GM10248 (cell line): ENCODE measurements around the gene HOXB5.

ENCODE experiments used
- CTCF ChIA-PET: fragments of 300-600 bp; sonication (Branson Sonifier 250); formaldehyde crosslinking; extraction: SDS; loops from one replicate; lab custom pipeline; 2021; ENCODE audit warnings: antibody characterized with exemption; lab: Yijun Ruan, JAX
- POLR2A ChIA-PET: fragments of 350-650 bp; sonication (Branson Sonifier 250); formaldehyde crosslinking; extraction: SDS; loops from one replicate; lab custom pipeline; 2020; ENCODE audit warnings: antibody characterized with exemption; lab: Yijun Ruan, JAX
- DNase-seq: peaks from one replicate; pipeline ENCODE4 v3.0.0; 2012; ENCODE audit errors: extremely low spot score
- TF ChIP-seq, protein P1 (sequence below): IDR thresholded peaks from 2 replicates; pipeline ENCODE4 v1.5.1; 2012; ENCODE audit warnings: mild to moderate bottlenecking, low read depth; ENCODE audit errors: extremely low read depth, missing control alignments, control extremely low read depth

Gene HOXB5

DNA sequence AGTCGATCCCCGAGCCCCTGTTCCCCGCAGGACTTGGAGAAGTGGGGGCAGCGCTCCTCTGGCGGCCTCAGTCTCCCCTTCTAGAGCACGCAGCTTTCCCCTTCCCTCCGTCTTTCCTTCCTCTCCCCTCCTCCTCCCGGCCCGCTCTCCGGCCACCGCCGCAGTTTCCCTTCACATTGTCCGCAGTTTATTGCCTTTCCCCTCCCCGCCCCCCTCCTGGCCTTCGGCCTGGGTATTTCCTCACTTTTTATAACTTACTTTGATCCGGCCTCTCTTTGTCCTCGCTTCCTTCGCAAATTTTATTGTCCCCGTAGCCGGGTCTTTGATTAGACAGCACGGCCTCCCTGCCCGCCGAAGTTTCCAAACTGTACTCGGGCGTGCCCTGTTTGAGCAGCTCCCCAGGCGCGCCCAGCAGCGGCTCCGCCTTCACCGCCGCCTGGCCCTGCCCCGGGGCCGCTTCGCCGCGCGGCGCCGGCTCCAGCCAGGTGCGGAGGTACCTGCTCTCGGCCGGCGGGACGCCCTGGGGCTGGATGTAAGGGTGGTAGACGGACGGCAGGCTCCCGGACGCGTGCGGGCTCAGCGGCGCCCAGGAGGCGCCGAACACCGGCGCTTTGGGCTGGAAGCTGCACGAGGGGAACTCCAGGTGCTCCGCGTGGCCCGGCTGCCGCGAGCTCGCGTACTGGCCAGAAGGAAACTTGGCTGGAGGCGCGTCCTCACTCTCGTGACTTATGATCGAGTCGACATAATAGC is 32.1 kb upstream of the HOXB5 start:
- DNase-seq, result peak; percentile 69
- CTCF ChIA-PET, result interaction anchor here (0.8 to 6.1 kb wide), 15 partner anchors 11 to 599 kb away, joined by 3 to 31 read pairs (median 4); partner anchors contain the start of genes HOXB3 and HOXB8
- POLR2A ChIA-PET, result no interaction called here
- TF ChIP-seq, protein P1, sequence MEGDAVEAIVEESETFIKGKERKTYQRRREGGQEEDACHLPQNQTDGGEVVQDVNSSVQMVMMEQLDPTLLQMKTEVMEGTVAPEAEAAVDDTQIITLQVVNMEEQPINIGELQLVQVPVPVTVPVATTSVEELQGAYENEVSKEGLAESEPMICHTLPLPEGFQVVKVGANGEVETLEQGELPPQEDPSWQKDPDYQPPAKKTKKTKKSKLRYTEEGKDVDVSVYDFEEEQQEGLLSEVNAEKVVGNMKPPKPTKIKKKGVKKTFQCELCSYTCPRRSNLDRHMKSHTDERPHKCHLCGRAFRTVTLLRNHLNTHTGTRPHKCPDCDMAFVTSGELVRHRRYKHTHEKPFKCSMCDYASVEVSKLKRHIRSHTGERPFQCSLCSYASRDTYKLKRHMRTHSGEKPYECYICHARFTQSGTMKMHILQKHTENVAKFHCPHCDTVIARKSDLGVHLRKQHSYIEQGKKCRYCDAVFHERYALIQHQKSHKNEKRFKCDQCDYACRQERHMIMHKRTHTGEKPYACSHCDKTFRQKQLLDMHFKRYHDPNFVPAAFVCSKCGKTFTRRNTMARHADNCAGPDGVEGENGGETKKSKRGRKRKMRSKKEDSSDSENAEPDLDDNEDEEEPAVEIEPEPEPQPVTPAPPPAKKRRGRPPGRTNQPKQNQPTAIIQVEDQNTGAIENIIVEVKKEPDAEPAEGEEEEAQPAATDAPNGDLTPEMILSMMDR, result no peak

GRCh38 chr17:48624544-48625494 is 31.2 kb upstream of the HOXB5 start:
- POLR2A ChIA-PET, result no interaction called here

DNA sequence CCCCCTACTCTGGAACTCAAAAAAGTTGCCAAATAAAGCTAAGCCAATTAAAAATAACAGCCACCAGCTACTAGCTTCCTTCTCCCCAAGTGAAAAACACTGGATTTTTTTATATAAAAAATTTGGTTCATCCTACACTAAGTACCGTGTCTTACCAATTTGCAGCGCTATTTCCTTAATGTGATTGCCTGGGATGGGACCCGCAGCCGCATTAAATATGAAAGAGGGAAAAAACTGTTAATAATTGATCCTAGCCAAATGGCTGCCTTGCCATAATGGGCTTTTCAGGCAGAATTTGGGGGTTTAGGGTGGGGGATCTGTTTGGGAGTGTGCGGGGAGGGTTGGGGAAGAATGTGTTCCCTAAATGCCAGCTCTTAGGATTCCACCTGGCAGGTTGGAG is 30.5 kb upstream of the HOXB5 start:
- TF ChIP-seq, protein P1, result no peak
- CTCF ChIA-PET, result interaction anchor here (0.9 to 6.1 kb wide), 9 partner anchors 9 to 588 kb away, joined by 3 to 31 read pairs (median 5); partner anchors contain the start of genes HOXB5 and HOXB8
- DNase-seq, result no peak
- POLR2A ChIA-PET, result no interaction called here

More at GRCh38 chr17:48624544-48625494, 31.2 kb upstream of the HOXB5 start:
- CTCF ChIA-PET, result interaction anchor here (0.8 to 6.1 kb wide), 19 partner anchors 10 to 599 kb away, joined by 3 to 31 read pairs (median 5); partner anchors contain the start of genes HOXB3, HOXB5 and HOXB8
- TF ChIP-seq, protein P1, result no peak
- no peak for DNase-seq

DNA sequence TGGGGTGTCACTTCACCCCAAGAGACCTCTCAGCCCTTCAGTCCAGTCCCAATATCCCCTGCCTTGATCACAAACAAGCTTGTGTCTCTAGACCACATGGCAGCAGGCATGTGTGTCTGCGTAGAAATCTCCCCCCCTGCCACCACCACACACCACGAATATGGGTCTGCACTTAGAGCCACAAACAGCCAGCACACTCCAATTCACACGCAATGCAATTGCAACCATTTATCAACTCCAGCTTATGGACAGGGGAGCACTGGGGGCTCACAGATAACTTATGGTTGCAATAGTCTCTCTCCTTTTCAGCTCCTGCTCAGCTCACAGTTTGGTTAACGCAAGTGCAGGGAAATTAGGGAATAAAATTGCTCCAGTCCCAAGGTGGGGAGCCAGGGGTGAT is 30.0 kb upstream of the HOXB5 start:
- DNase-seq, result no peak
- CTCF ChIA-PET, result interaction anchor here (0.9 to 6.1 kb wide), 12 partner anchors 9 to 587 kb away, joined by 3 to 31 read pairs (median 4); partner anchors contain the start of genes HOXB5 and HOXB8
- POLR2A ChIA-PET, result no interaction called here
- TF ChIP-seq, protein P1, result no peak

DNA sequence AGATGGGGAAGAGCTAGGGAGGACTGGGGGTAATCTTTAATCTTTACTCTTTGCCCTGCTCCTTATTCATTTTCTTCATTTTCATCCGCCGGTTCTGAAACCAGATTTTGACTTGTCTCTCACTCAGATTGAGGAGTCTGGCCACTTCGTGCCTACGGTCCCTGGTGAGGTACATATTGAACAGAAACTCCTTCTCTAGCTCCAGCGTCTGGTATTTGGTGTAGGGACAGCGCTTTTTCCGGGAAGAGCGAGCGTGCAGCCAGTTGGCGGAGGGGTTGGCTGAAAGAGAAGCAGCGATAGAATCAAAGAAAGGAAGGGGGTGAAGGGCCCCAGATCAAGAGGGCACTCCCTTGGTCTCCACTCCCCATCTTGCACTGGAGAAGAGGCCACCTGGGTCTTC is 29.3 kb upstream of the HOXB5 start:
- POLR2A ChIA-PET, result no interaction called here
- TF ChIP-seq, protein P1, result no peak
- no peak for DNase-seq
- CTCF ChIA-PET, result interaction anchor here (0.8 to 6.1 kb wide), 14 partner anchors 8 to 779 kb away, joined by 3 to 31 read pairs (median 4); partner anchors contain the start of genes HOXB5 and HOXB8
